ENCODE data around the gene LILRA6. TPM values are rescaled to one million over a fixed set of nuclear protein-coding genes. Genes with fewer than 3 reads are reported as not detected.

The LILRA6 gene
- total and polyA plus RNA-seq, 10 of the 15 experiments (the other 5 are each of a cell fraction or from before 2014, with no cell fraction given), result 0.04 to 1.7 (median 0.09) TPM; not detected in 2

DNA sequence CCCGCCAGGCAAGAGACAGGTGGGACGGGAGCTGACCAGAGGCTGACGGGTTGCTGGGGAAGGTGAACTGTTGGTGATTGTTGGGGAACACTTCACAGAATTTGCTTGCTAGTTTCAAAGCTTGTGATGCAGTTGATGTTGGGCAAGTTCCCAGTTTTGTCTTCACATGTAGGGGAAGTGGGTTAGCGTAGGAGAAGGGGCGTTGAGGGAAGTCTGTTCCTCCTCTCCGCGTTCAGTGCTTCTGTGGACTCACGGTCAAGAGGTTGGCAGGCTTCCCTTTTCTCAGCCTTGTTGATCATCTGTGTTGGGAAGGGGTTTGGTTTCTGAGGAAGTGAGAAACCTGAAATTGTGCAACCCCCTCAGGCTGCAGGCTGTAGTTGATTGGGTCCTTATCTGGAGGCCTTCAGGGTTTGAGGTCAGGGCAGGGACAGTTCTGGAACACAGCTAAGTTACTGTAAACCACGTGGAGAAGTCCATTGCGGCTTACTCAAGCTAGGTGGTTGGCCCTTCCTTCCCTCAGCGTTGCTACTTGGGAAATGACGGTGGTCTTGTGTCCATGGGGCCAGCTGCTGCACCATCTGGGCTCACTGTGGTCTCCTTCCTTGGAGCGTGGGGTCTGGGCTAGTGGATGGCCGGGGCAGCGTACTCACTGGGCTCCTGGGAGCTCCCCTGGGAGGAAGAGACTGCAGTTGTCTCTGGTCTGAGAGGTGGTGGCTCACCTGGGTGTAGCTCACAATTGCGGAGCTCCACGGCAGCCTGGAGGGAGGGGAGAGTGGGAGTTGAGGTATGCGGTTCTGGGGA is 34.4 kb downstream of the LILRA6 start (continued):
- TF ChIP-seq, protein P1, sequence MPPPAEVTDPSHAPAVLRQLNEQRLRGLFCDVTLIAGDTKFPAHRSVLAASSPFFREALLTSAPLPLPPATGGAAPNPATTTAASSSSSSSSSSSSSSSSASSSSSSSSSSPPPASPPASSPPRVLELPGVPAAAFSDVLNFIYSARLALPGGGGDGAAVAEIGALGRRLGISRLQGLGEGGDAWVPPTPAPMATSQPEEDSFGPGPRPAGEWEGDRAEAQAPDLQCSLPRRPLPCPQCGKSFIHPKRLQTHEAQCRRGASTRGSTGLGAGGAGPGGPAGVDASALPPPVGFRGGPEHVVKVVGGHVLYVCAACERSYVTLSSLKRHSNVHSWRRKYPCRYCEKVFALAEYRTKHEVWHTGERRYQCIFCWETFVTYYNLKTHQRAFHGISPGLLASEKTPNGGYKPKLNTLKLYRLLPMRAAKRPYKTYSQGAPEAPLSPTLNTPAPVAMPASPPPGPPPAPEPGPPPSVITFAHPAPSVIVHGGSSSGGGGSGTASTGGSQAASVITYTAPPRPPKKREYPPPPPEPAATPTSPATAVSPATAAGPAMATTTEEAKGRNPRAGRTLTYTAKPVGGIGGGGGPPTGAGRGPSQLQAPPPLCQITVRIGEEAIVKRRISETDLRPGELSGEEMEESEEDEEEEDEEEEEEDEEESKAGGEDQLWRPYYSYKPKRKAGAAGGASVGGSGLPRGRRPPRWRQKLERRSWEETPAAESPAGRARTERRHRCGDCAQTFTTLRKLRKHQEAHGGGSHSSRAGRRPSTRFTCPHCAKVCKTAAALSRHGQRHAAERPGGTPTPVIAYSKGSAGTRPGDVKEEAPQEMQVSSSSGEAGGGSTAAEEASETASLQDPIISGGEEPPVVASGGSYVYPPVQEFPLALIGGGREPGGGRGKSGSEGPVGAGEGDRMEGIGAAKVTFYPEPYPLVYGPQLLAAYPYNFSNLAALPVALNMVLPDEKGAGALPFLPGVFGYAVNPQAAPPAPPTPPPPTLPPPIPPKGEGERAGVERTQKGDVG (CRISPR knock-in tag; IDR thresholded peaks at IDR 0.05), result no peak
- peak; percentile 78; the same call in 1 of the 2 replicates for TF ChIP-seq ZBED1 (IDR thresholded peaks at IDR 0.05; ENCODE audit: borderline replicate concordance)
- peak; percentile 65; the same call in 1 of the 2 replicates for TF ChIP-seq NR2F1 (conservative IDR thresholded peaks at IDR 0.05)
- TF ChIP-seq TCF12 (IDR thresholded peaks at IDR 0.05; ENCODE audit: low read depth, low read length), result 0 out of 2 replicates have a peak, but pooled peaks have one; percentile 61
- TF ChIP-seq RUNX3 (IDR thresholded peaks at IDR 0.05; ENCODE audit: low read length), result peak; percentile 93
- TF ChIP-seq SIX5 (IDR thresholded peaks at IDR 0.05; ENCODE audit: low read depth, low read length, severe bottlenecking), result no peak
- peak; percentile 77 for TF ChIP-seq NFIC (IDR thresholded peaks at IDR 0.05; ENCODE audit: low read depth, low read length)

DNA sequence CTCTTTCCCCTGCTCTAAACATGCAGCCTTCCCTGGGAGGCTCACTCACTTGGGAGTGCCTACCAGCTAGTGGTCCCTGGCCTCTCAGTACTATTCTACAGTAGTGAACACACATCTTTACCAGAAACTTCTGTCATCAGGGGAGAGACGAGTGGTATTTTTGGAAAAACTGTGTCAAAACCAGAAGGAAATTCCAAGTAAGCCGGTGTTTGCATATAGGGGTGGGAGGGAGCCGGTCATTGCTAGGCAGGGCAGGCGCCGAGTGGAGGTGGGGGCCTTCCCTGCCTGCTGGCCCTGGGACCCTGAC is 35.0 kb downstream of the LILRA6 start:
- in situ Hi-C loops (cut with MboI), result no loop called here
- Histone ChIP-seq H3K27ac (ENCODE audit: control insufficient read depth, insufficient read depth) (peak overlapping the region; percentile 35), H3K79me2 (ENCODE audit: control insufficient read depth, insufficient read depth, low read length) (peaks cover 40% of the 10 kb centered on the region), H3K4me3 (peak overlapping the region; percentile 24; the same call in 1 of the 2 replicates), H2AFZ (ENCODE audit: control insufficient read depth, low read depth, low read length) (no peak overlapping the region), H3K4me2 (ENCODE audit: control insufficient read depth, insufficient read depth) (peak overlapping the region; percentile 91), H3K9me3 (replicated peaks; ENCODE audit: control insufficient read depth, insufficient read depth, low read length) (no peaks in the 10 kb centered on the region), H3K36me3 (ENCODE audit: control insufficient read depth in 2 of 2, insufficient read depth in 2 of 2, low read length in 1 of 2) (peaks cover 21 to 31% of the 10 kb centered on the region in 2 experiments), H3K4me1 (ENCODE audit: control insufficient read depth, insufficient read depth, low read length) (peaks cover 66% of the 10 kb centered on the region), H4K20me1 (ENCODE audit: control insufficient read depth, insufficient read depth) (peaks cover 19% of the 10 kb centered on the region), H3K27me3 (replicated peaks in 1 of 2; ENCODE audit: control insufficient read depth in 2 of 2, insufficient read depth in 2 of 2, low read length in 1 of 2) (no peaks in the 10 kb centered on the region), H3K9ac (ENCODE audit: control insufficient read depth, insufficient read depth, low read length) (no peak overlapping the region)
- BruUV-seq (replicated peaks), result no TSS peak
- 16% methylated on average over 5 of the region's 5 CpGs for WGBS (ENCODE audit: insufficient coverage, insufficient replicate concordance, low lambda C conversion rate, missing lambda C conversion rate)
- POLR2A ChIA-PET, result interaction anchor here (1.0 to 2.2 kb wide), 2 partner anchors 9 to 19 kb away, joined by 3 to 12 read pairs; partner anchors contain the start of gene MBOAT7
- intact Hi-C loops (cut with micrococcal nuclease; ENCODE audit: unreplicated experiment), result no loop called here
- no peak for FAIRE-seq
- no peak for ATAC-seq
- no peak for DNase-seq (ENCODE audit: low read depth, low spot score)
- CTCF ChIA-PET, result interaction anchor here (1.0 kb wide), 1 partner anchor 27 kb away, joined by 3 read pairs; no protein-coding TSS in a partner anchor
- TF ChIP-seq, protein P2, sequence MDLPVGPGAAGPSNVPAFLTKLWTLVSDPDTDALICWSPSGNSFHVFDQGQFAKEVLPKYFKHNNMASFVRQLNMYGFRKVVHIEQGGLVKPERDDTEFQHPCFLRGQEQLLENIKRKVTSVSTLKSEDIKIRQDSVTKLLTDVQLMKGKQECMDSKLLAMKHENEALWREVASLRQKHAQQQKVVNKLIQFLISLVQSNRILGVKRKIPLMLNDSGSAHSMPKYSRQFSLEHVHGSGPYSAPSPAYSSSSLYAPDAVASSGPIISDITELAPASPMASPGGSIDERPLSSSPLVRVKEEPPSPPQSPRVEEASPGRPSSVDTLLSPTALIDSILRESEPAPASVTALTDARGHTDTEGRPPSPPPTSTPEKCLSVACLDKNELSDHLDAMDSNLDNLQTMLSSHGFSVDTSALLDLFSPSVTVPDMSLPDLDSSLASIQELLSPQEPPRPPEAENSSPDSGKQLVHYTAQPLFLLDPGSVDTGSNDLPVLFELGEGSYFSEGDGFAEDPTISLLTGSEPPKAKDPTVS (IDR thresholded peaks at IDR 0.05; ENCODE audit: low read depth, low read length), result no peak
- TF ChIP-seq IRF4 (IDR thresholded peaks at IDR 0.05; ENCODE audit: low read depth, low read length) (no peak), DPF2 (IDR thresholded peaks at IDR 0.05) (no peak), HDGF (IDR thresholded peaks at IDR 0.05) (no peak), CHD1 (IDR thresholded peaks at IDR 0.05; ENCODE audit: low read depth, low read length) (no peak), EGR1 (IDR thresholded peaks at IDR 0.05; ENCODE audit: borderline replicate concordance in 1 of 2, low read depth in 2 of 2, low read length in 2 of 2) (no peak)
- SMC1A ChIA-PET (ENCODE audit: uncharacterized antibody, unreplicated experiment), result interaction anchor here (1.0 to 1.4 kb wide), 3 partner anchors 13 to 18 kb away, joined by 4 read pairs; partner anchors contain the start of gene MBOAT7
- RAD21 ChIA-PET (ENCODE audit: unreplicated experiment), result interaction anchor here (0.5 to 1.5 kb wide), 2 partner anchors 19 to 133 kb away, joined by 3 to 4 read pairs; no protein-coding TSS in a partner anchor
